ENCODE results near the gene IRF9. TPM values are rescaled to one million over a fixed set of nuclear protein-coding genes. Genes with fewer than 3 reads are reported as not detected.

The IRF9 gene
- total and polyA plus RNA-seq, 2 of the 13 experiments (the other 11 are each of a cell fraction or from before 2014, with no cell fraction given): 14.9 to 49.7 TPM

- TF ChIP-seq ZNF609 (CRISPR knock-in tag; IDR thresholded peaks at IDR 0.05; ENCODE audit: borderline replicate concordance) (peak; percentile 83), PPARG (CRISPR knock-in tag; conservative IDR thresholded peaks at IDR 0.05) (peak; percentile 91), ZNF704 (CRISPR knock-in tag; IDR thresholded peaks at IDR 0.05; ENCODE audit: borderline replicate concordance) (peak; percentile 99), ZNF407 (CRISPR knock-in tag; IDR thresholded peaks at IDR 0.05; ENCODE audit: not compliant biosample characterization) (peak; percentile 99), LRRFIP1 (CRISPR knock-in tag; conservative IDR thresholded peaks at IDR 0.05) (peak; percentile 66; the same call in 1 of the 2 replicates), ZFY (CRISPR knock-in tag; IDR thresholded peaks at IDR 0.05) (peak; percentile 96), TMF1 (CRISPR knock-in tag; IDR thresholded peaks at IDR 0.05; ENCODE audit: low read depth) (peak; percentile 95), DMAP1 (CRISPR knock-in tag; IDR thresholded peaks at IDR 0.05) (peak; percentile 100), ZNF274 (CRISPR knock-in tag; IDR thresholded peaks at IDR 0.05) (peak; percentile 98), ZNF713 (CRISPR knock-in tag; IDR thresholded peaks at IDR 0.05) (peak; percentile 88; the same call in 1 of the 2 replicates)
Measured at GRCh38 chr14:24188251-24189058, 27.4 kb downstream of the IRF9 start, which contains the start of gene IPO4 (continued).

Measured in HepG2 (cell line).